HepG2 (cell line): ENCODE measurements around the gene CDR2L. TPM values are rescaled to one million over a fixed set of nuclear protein-coding genes. Genes with fewer than 3 reads are reported as not detected.

Source experiments
- ARNT2 ChIP-seq: sonication (generic); formaldehyde crosslinking; IDR thresholded peaks from 2 replicates; pipeline ENCODE4 v1.8.0; 2022; ENCODE audit warnings: mild to moderate bottlenecking, low read depth, missing genetic modification reagents, moderate library complexity
- CEBPG ChIP-seq: IDR thresholded peaks from 2 replicates; pipeline ENCODE4 v1.6.1; 2016
- DR1 ChIP-seq: sonication (generic); formaldehyde crosslinking; IDR thresholded peaks from 2 replicates; pipeline ENCODE4 v1.8.0; 2021; ENCODE audit warnings: mild to moderate bottlenecking, missing genetic modification reagents, inconsistent platforms
- FLYWCH1 ChIP-seq: sonication (generic); formaldehyde crosslinking; IDR thresholded peaks from 2 replicates; pipeline ENCODE4 v1.8.1; 2023; ENCODE audit warnings: mild to moderate bottlenecking, missing genetic modification reagents
- KLF12 ChIP-seq: sonication (generic); formaldehyde crosslinking; IDR thresholded peaks from 2 replicates; pipeline ENCODE4 v1.4.0; 2020; ENCODE audit warnings: missing genetic modification reagents, borderline replicate concordance
- MZF1 ChIP-seq: sonication (generic); formaldehyde crosslinking; IDR thresholded peaks from 2 replicates; pipeline ENCODE4 v1.8.1; 2023; ENCODE audit warnings: mild to moderate bottlenecking, missing genetic modification reagents, borderline replicate concordance
- SALL1 ChIP-seq: sonication (generic); formaldehyde crosslinking; IDR thresholded peaks from 2 replicates; pipeline ENCODE4 v1.8.0; 2022; ENCODE audit warnings: mild to moderate bottlenecking, missing genetic modification reagents
- SP140L ChIP-seq: sonication (generic); formaldehyde crosslinking; IDR thresholded peaks from 2 replicates; pipeline ENCODE4 v1.4.0; 2020; ENCODE audit warnings: missing genetic modification reagents, borderline replicate concordance
- SRY ChIP-seq: sonication (generic); formaldehyde crosslinking; IDR thresholded peaks from 2 replicates; pipeline ENCODE4 v1.8.0; 2022; ENCODE audit warnings: mild to moderate bottlenecking, missing genetic modification reagents
- TOE1 ChIP-seq: sonication (generic); formaldehyde crosslinking; IDR thresholded peaks from 2 replicates; pipeline ENCODE4 v1.4.0; 2020; ENCODE audit warnings: mild to moderate bottlenecking, missing genetic modification reagents
- ZKSCAN5 ChIP-seq: sonication (generic); formaldehyde crosslinking; IDR thresholded peaks from 2 replicates; pipeline ENCODE4 v1.5.1; 2020; ENCODE audit warnings: mild to moderate bottlenecking, missing genetic modification reagents
- ZNF205 ChIP-seq: IDR thresholded peaks from 2 replicates; pipeline ENCODE4 v1.6.1; 2018; ENCODE audit warnings: missing biosample characterization, missing genetic modification reagents
- ZNF430 ChIP-seq: sonication (generic); formaldehyde crosslinking; IDR thresholded peaks from 2 replicates; pipeline ENCODE4 v1.9.0; 2021; ENCODE audit warnings: mild to moderate bottlenecking, missing genetic modification reagents
- ZNF468 ChIP-seq: sonication (generic); formaldehyde crosslinking; IDR thresholded peaks from 2 replicates; pipeline ENCODE4 v1.8.0; 2022; ENCODE audit warnings: mild to moderate bottlenecking, moderate library complexity, missing genetic modification reagents
- ZNF816 ChIP-seq: sonication (generic); formaldehyde crosslinking; IDR thresholded peaks from 2 replicates; pipeline ENCODE4 v1.8.0; 2022; ENCODE audit warnings: missing genetic modification reagents, mild to moderate bottlenecking, borderline replicate concordance
- polyA plus RNA-seq, 8 experiments: library from polyadenylated mRNA; depleted of rRNA in 3 of 8; stranded (reverse) in 7 of 8; unstranded in 1 of 8; fragments of >200 nt; fragmentation: Illumina TruSeq in 4 of 8; extraction: Trizol in 4 of 8; gene quantifications; 2 replicates each; pipeline versions ENCODE4 v1.2.1 to v1.2.3, GENCODE V29; 2011 to 2016; ENCODE audit warnings: low read depth in 4 of 8, missing spikeins in 1 of 8, mixed read lengths in 1 of 8; ENCODE audit not compliant: insufficient read depth in 1 of 8
- total RNA-seq, 5 experiments: library from RNA; depleted of rRNA; stranded (reverse); fragments of >200 nt; fragmentation: Illumina TruSeq; extraction: Trizol; gene quantifications; 2 replicates each; pipeline ENCODE4 v1.2.3, GENCODE V29; 2016; ENCODE audit warnings: low read depth in 1 of 5
- TF ChIP-seq, protein P1 (sequence below): sonication (generic); formaldehyde crosslinking; IDR thresholded peaks from 2 replicates; pipeline ENCODE4 v1.4.0; 2020; ENCODE audit warnings: missing genetic modification reagents
- TF ChIP-seq, protein P2 (sequence below): IDR thresholded peaks from 2 replicates; pipeline ENCODE4 v1.6.1; 2016; ENCODE audit warnings: missing biosample characterization, missing genetic modification reagents, low read depth
- TF ChIP-seq, protein P3 (sequence below): sonication (generic); formaldehyde crosslinking; IDR thresholded peaks from 2 replicates; pipeline ENCODE4 v1.5.0; 2020; ENCODE audit warnings: missing genetic modification reagents
- TF ChIP-seq, protein P4 (sequence below): sonication (generic); formaldehyde crosslinking; IDR thresholded peaks from 2 replicates; pipeline ENCODE4 v1.5.0; 2020; ENCODE audit warnings: missing genetic modification reagents

The CDR2L gene
- total and polyA plus RNA-seq, 2 of the 13 experiments (the other 11 are each of a cell fraction or from before 2014, with no cell fraction given): 1.9 to 2.1 TPM

GRCh38 chr17:75033346-75034235 is 46.2 kb downstream of the CDR2L start (continued):
- TF ChIP-seq, protein P1, sequence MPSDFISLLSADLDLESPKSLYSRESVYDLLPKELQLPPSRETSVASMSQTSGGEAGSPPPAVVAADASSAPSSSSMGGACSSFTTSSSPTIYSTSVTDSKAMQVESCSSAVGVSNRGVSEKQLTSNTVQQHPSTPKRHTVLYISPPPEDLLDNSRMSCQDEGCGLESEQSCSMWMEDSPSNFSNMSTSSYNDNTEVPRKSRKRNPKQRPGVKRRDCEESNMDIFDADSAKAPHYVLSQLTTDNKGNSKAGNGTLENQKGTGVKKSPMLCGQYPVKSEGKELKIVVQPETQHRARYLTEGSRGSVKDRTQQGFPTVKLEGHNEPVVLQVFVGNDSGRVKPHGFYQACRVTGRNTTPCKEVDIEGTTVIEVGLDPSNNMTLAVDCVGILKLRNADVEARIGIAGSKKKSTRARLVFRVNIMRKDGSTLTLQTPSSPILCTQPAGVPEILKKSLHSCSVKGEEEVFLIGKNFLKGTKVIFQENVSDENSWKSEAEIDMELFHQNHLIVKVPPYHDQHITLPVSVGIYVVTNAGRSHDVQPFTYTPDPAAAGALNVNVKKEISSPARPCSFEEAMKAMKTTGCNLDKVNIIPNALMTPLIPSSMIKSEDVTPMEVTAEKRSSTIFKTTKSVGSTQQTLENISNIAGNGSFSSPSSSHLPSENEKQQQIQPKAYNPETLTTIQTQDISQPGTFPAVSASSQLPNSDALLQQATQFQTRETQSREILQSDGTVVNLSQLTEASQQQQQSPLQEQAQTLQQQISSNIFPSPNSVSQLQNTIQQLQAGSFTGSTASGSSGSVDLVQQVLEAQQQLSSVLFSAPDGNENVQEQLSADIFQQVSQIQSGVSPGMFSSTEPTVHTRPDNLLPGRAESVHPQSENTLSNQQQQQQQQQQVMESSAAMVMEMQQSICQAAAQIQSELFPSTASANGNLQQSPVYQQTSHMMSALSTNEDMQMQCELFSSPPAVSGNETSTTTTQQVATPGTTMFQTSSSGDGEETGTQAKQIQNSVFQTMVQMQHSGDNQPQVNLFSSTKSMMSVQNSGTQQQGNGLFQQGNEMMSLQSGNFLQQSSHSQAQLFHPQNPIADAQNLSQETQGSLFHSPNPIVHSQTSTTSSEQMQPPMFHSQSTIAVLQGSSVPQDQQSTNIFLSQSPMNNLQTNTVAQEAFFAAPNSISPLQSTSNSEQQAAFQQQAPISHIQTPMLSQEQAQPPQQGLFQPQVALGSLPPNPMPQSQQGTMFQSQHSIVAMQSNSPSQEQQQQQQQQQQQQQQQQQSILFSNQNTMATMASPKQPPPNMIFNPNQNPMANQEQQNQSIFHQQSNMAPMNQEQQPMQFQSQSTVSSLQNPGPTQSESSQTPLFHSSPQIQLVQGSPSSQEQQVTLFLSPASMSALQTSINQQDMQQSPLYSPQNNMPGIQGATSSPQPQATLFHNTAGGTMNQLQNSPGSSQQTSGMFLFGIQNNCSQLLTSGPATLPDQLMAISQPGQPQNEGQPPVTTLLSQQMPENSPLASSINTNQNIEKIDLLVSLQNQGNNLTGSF (CRISPR knock-in tag): no peak
- TF ChIP-seq MZF1: peak; percentile 72; the same call in 1 of the 2 replicates
- TF ChIP-seq SP140L: no peak
- TF ChIP-seq, protein P2, sequence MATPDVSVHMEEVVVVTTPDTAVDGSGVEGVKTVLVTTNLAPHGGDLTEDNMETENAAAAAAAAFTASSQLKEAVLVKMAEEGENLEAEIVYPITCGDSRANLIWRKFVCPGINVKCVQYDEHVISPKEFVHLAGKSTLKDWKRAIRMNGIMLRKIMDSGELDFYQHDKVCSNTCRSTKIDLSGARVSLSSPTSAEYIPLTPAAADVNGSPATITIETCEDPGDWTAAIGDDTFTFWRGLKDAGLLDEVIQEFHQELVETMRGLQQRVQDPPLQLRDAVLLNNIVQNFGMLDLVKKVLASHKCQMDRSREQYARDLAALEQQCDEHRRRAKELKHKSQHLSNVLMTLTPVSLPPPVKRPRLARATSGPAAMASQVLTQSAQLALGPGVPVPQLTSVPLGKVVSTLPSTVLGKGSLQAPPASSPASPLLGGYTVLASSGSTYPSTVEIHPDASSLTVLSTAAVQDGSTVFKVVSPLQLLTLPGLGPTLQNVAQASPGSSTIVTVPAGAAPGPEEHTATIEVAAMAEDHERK (CRISPR knock-in tag): no peak
- TF ChIP-seq ZNF468 (CRISPR knock-in tag): no peak
- no peak for TF ChIP-seq ZKSCAN5 (CRISPR knock-in tag)
- no peak; the same call in 1 of the 2 replicates for TF ChIP-seq DR1 (CRISPR knock-in tag)
- TF ChIP-seq KLF12: no peak
- TF ChIP-seq, protein P3, sequence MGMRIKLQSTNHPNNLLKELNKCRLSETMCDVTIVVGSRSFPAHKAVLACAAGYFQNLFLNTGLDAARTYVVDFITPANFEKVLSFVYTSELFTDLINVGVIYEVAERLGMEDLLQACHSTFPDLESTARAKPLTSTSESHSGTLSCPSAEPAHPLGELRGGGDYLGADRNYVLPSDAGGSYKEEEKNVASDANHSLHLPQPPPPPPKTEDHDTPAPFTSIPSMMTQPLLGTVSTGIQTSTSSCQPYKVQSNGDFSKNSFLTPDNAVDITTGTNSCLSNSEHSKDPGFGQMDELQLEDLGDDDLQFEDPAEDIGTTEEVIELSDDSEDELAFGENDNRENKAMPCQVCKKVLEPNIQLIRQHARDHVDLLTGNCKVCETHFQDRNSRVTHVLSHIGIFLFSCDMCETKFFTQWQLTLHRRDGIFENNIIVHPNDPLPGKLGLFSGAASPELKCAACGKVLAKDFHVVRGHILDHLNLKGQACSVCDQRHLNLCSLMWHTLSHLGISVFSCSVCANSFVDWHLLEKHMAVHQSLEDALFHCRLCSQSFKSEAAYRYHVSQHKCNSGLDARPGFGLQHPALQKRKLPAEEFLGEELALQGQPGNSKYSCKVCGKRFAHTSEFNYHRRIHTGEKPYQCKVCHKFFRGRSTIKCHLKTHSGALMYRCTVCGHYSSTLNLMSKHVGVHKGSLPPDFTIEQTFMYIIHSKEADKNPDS (CRISPR knock-in tag): peak; percentile 24; the same call in 1 of the 2 replicates
- TF ChIP-seq ZNF430: peak; percentile 57; the same call in 1 of the 2 replicates
- TF ChIP-seq, protein P4, sequence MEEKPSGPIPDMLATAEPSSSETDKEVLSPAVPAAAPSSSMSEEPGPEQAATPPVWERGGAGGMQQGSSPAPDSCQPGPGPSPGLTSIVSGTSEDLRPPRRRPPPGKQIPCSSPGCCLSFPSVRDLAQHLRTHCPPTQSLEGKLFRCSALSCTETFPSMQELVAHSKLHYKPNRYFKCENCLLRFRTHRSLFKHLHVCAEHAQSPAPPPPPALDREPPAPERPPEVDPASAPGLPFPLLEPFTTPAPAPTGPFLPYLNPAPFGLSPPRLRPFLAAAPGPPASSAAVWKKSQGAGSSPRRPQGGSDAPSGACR (CRISPR knock-in tag): peak; percentile 88
- no peak; the same call in 1 of the 2 replicates for TF ChIP-seq ARNT2 (CRISPR knock-in tag)
- TF ChIP-seq CEBPG (CRISPR knock-in tag): peak; percentile 71
- TF ChIP-seq TOE1: peak; percentile 98
- TF ChIP-seq SRY (CRISPR knock-in tag): peak; percentile 87; the same call in 1 of the 2 replicates
- peak; percentile 81 for TF ChIP-seq ZNF205 (CRISPR knock-in tag)
- TF ChIP-seq SALL1 (CRISPR knock-in tag): peak; percentile 88
- TF ChIP-seq FLYWCH1 (CRISPR knock-in tag): peak; percentile 64; the same call in 1 of the 2 replicates
- peak; percentile 81; the same call in 1 of the 2 replicates for TF ChIP-seq ZNF816 (CRISPR knock-in tag)
